NCI-H446 treated with DMSO at 0.1 percent for 48 hours (cell line): ENCODE results near the gene RUNX1.

Experiments used
- DNase-seq: peaks from one replicate; lab custom pipeline; 2025; lab: John Stamatoyannopoulos, UW

The RUNX1 gene

DNA sequence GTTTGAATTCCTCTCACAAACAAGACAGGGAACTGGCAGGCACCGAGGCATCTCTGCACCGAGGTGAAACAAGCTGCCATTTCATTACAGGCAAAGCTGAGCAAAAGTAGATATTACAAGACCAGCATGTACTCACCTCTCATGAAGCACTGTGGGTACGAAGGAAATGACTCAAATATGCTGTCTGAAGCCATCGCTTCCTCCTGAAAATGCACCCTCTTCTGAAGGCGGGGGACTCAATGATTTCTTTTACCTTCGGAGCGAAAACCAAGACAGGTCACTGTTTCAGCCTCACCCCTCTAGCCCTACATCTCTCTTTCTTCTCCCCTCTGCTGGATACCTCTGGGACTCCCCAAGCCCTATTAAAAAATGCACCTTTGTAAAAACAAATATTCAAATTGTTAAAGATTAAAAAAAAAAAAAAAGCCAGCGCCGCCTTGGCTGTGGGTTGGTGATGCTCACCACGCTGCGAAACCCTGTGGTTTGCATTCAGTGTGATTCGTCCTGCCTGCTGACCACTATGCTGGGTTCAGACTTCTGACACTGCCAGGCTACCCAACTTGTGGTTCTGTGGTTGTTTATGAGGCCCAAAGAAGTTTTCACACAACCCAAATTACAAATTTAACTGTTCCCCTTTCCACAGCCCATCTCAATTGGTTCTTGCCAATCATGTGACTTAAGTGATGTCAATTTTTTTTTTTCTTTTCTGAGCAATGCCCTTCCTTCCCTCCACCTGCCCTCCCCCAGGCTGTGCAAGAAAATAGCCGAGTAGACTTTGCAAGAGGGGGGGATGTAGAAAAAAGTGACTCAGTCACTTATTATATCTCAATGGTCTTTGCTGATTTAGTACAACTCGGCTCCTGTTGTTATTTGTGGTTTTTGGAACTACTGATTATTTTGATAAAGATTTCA, at the start of gene RUNX1:
TSS of gene RUNX1 (minus strand) at position 597 of the 912 bp plus-strand sequence.
- no peak for DNase-seq

DNA sequence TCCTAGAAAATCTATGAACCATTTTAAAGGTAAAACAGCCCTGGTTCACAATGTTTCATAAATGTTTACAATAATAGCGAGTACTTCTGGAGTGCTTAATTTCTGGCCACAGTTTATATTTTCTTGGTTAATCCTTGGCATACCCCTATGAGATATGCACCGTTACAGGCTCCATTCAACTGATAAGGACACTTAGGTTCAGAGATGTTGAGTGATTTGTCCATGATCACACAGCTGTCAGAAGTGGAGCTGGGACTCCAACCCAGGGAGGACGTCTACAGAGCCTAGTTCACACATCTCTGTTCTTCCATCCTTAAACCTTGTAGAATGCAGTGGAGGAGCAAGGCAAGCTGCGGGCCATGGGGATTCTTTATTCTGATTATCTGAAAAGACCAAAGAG, 48.4 kb upstream of the RUNX1 start:
- DNase-seq: no peak

DNA sequence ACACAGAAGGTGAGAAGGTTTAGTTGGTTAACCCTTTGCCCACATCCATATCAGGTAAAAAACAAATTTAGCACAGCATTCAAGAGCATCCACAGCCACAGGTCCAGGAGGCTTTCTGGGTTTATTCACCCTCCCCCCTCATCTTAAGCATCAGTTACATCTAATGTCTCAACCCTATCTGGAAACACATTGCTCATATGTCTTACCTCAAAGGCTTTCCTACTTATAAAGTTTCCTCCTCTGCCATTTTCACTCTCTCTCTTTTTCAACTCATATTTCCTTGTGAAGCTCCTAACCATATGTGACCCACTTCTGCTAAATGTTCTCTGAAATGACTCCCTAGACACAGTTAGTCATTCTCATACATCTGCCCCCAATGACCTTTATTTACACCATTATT, 47.9 kb upstream of the RUNX1 start:
- no peak for DNase-seq

- DNase-seq: no peak
Observed at GRCh38 chr21:35095859-35096291, 46.8 kb upstream of the RUNX1 start.

- DNase-seq: no peak
Observed at GRCh38 chr21:35093514-35093913, 44.4 kb upstream of the RUNX1 start.

GRCh38 chr21:35091496-35091895, 42.4 kb upstream of the RUNX1 start:
- DNase-seq: no peak

- DNase-seq: no peak
Observed at GRCh38 chr21:35090403-35090802, 41.3 kb upstream of the RUNX1 start.

GRCh38 chr21:35088319-35088771, 39.2 kb upstream of the RUNX1 start:
- no peak for DNase-seq

- DNase-seq: no peak
Observed at GRCh38 chr21:35086357-35086756, 37.3 kb upstream of the RUNX1 start.

DNA sequence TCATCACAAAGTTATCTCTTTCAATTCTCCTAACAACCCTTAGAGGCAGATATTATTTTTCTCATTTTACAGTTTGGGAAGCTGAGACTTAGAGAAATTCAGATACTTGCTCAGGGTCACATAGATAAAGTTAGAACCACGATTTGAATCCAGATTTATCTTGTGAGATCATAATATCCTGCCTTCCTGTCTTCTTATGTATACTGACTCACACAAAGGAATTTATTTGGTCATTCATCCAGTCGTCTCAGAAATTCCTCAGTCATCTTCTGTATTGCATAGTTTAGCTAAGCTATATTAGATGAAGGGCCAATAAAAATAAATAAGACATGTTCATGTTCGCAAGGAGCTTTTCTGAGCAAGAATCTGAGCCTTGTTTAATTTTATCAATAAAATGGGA, 35.8 kb upstream of the RUNX1 start:
- DNase-seq: no peak

GRCh38 chr21:35083246-35083645, 34.1 kb upstream of the RUNX1 start:
- no peak for DNase-seq

DNA sequence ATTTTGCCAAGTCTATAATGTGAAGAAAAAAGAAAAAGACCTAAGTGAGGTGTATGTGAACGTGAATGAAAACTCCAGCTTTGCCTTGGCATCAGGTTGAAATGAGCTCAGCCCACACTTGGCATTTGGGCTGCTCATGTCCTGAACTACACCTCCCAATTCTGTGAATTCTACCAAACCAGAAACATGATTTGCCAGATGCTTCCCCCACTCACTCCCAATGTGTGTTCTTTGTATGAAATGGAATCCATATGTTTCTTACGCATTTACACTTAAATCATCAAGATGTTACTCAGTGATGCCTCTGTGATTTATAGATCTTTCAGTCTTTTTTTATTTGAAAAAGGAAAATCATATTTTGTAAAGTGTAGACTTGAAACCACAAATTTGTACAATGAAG, 32.8 kb upstream of the RUNX1 start:
- DNase-seq: no peak

GRCh38 chr21:35079181-35079580, 30.1 kb upstream of the RUNX1 start:
- no peak for DNase-seq

- DNase-seq: no peak
Observed at GRCh38 chr21:35077975-35078374, 28.9 kb upstream of the RUNX1 start.

DNA sequence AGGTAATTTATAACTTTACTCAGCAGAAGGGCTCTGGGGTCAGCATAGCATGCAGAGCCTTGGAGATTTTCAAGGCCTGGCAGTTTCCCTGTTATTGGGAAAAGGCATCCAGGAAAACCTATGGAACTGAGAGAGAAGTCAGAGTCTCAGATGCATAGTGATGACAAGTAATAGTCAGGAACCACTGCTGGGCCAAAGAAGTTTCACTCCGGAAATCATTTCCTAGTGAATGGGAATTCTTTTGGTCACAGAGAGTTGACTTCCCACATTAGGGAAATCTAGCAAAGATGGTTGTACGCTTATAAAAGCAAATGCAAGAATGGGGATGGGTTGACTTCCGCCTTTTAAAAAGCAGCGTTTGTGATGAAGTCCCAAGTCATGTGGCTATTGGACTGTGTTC, 28.4 kb upstream of the RUNX1 start:
- DNase-seq: no peak

DNA sequence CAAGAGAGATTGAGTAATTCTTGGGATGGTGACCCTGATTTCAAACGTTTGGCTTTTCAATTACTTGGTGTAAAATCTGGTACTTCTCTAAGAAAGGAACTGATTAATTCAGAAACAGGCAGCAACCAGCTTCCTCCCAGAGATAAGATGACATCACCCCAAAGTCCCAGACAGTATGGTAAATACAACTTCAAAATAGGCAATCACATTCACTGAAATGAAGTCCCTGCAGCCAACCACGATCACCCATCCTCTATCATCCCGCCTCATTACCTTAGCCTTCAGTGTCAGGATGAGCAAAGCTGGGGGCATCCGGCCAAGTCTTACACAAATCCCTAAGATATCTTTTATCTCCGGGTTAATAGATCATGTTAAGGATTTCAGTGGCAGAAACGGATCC, 26.4 kb upstream of the RUNX1 start:
- no peak for DNase-seq

DNA sequence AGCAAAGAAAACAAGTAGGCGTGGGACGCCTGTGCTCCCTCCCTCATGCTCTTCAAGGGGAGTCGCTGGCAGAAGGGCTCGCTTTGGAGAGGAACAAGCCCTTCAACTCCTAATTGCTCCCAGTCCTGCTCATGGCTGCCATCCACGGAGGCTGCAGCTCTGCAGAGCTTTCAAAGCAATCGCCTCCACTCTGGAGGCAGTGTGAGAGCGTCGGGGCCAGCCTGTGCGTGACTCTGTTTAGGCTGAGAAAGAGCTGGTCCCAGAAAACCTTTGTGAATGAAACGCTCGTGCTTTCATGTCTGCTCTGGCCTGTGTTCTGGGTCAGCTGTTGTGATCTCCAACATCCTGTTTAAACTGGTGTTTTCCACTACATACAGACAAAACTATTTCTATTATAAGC, 23.9 kb upstream of the RUNX1 start:
- DNase-seq: no peak

GRCh38 chr21:35072557-35072956, 23.5 kb upstream of the RUNX1 start:
- no peak for DNase-seq

DNA sequence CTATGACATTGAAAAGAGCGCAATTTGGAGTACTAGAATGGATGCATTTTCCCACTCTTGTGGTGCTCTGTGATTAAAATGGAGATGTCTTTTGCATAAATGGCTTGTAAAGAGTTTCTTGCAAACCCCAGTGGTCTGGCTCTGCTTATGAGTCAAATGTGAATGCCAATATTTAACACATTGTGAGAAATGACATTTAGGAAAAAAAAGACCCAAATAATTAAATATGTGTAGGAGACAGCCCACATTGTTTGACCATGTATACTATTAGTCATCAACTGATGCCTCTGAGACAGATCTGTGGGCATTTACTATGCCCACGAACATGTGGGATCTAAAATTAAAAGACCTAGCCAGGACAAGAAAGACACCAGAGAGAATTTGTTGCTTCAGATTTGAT, 22.2 kb upstream of the RUNX1 start:
- no peak for DNase-seq

GRCh38 chr21:35070436-35070835, 21.3 kb upstream of the RUNX1 start:
- no peak for DNase-seq

- no peak for DNase-seq
Observed at GRCh38 chr21:35066824-35067223, 17.7 kb upstream of the RUNX1 start.

GRCh38 chr21:35063428-35064172, 14.5 kb upstream of the RUNX1 start:
- DNase-seq: no peak

DNA sequence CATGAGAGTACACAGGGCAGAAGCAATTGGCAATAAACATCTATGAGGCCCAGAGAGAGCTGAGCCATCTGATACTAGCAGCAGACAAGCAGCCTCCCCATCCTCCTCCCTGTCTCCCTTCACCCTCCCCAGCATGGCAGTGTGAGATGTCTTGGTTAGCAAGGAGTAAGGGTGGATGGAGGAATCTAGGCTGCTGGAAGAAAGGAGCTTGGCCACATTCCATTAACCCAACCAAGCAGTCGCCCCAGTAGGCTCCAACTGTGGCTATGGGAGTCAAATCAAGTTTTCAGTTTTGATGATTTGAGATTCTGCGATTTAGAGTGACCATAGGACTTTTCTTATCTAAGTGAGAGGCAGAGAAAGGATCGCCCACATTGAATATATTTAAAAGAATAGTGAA, 12.9 kb upstream of the RUNX1 start:
- DNase-seq: no peak
